H1 (cell line): ENCODE data around the gene TSPAN15. TPM values are rescaled to one million over a fixed set of nuclear protein-coding genes. Genes with fewer than 3 reads are reported as not detected.

Experiments used
- CTCF ChIA-PET: fragments of 300-600 bp; sonication (Branson Sonifier 250); formaldehyde crosslinking; loops from one replicate; lab custom pipeline; 2021; ENCODE audit not compliant: partially characterized antibody; lab: Charles Lee
- POLR2A ChIA-PET: fragments of 300-600 bp; sonication (Branson Sonifier 250); formaldehyde crosslinking; loops from one replicate; lab custom pipeline; 2021; ENCODE audit warnings: inconsistent platforms; ENCODE audit not compliant: partially characterized antibody; lab: Charles Lee
- DNase-seq, 2 experiments: peaks; one replicate each; pipeline versions ENCODE4 v3.0.0 to v3.0.0-alpha.2; 2010 to 2022; ENCODE audit warnings: low spot score in 2 of 2, low read depth in 1 of 2, mixed read lengths in 1 of 2
- FAIRE-seq: peaks from 2 replicates; lab custom pipeline; 2011; peaks lifted over from hg19 to GRCh38; lab: Jason Lieb, UNC
- H2AFZ ChIP-seq: 2 replicates; pipeline ENCODE4 v1.8.1; 2012; ENCODE audit warnings: low read length, inconsistent platforms
- H2AK5ac ChIP-seq: 2 replicates; pipeline ENCODE4 v1.6.1; 2013; ENCODE audit warnings: low read depth, low read length
- H2BK120ac ChIP-seq: replicated peaks from 2 replicates; pipeline ENCODE3; 2013; ENCODE audit warnings: low read depth, low read length, inconsistent platforms
- H2BK12ac ChIP-seq: 2 replicates; pipeline ENCODE4 v1.6.1; 2013; ENCODE audit warnings: low read depth, low read length
- H2BK15ac ChIP-seq: 2 replicates; pipeline ENCODE4 v1.6.1; 2013; ENCODE audit warnings: low read length
- H2BK20ac ChIP-seq: 2 replicates; pipeline ENCODE4 v1.6.1; 2013; ENCODE audit warnings: low read length
- H2BK5ac ChIP-seq: 2 replicates; pipeline ENCODE4 v1.6.1; 2013; ENCODE audit warnings: low read depth, low read length
- H3K14ac ChIP-seq: 2 replicates; pipeline ENCODE4 v1.6.1; 2013; ENCODE audit warnings: inconsistent platforms; ENCODE audit not compliant: insufficient read length
- H3K18ac ChIP-seq: 2 replicates; pipeline ENCODE4 v1.6.1; 2013; ENCODE audit warnings: low read length; ENCODE audit errors: extremely low read depth
- H3K23ac ChIP-seq: 2 replicates; pipeline ENCODE4 v1.6.1; 2013; ENCODE audit warnings: inconsistent platforms; ENCODE audit not compliant: insufficient read length
- H3K23me2 ChIP-seq: 2 replicates; pipeline ENCODE4 v1.6.1; 2013; ENCODE audit warnings: low read depth, low read length
- H3K27ac ChIP-seq: 2 replicates; pipeline ENCODE4 v1.6.1; 2011; ENCODE audit warnings: low read depth, low read length, inconsistent platforms
- H3K27me3 ChIP-seq, 4 experiments: replicated peaks in 1 of 4; 1 replicate in 1 of 4; 2 replicates in 3 of 4; pipeline versions ENCODE4 v1.6.1 to v1.8.1; 2011 to 2013; ENCODE audit warnings: low read length in 3 of 4, mild to moderate bottlenecking in 3 of 4, inconsistent platforms in 2 of 4, mixed read lengths in 2 of 4, moderate library complexity in 1 of 4; ENCODE audit not compliant: control insufficient read depth in 3 of 4, insufficient read depth in 3 of 4; ENCODE audit errors: extremely low read depth in 1 of 4
- H3K36me3 ChIP-seq, 4 experiments: 2 replicates each; pipeline versions ENCODE4 v1.6.1 to v1.8.1; 2011 to 2013; ENCODE audit warnings: mild to moderate bottlenecking in 4 of 4, low read length in 3 of 4, moderate library complexity in 2 of 4, control low read depth in 1 of 4, inconsistent platforms in 1 of 4; ENCODE audit not compliant: insufficient read depth in 4 of 4, control insufficient read depth in 2 of 4
- H3K4ac ChIP-seq: replicated peaks from 2 replicates; pipeline ENCODE3; 2013; ENCODE audit warnings: low read length, low read depth, mixed read lengths, inconsistent platforms; ENCODE audit not compliant: insufficient read length
- H3K4me1 ChIP-seq, 4 experiments: replicated peaks in 1 of 4; 1 replicate in 1 of 4; 2 replicates in 3 of 4; pipeline versions ENCODE4 v1.6.1 to v1.8.1; 2011 to 2013; ENCODE audit warnings: low read length in 3 of 4, inconsistent platforms in 2 of 4, mixed read lengths in 1 of 4; ENCODE audit not compliant: insufficient read depth in 4 of 4, control insufficient read depth in 3 of 4
- H3K4me2 ChIP-seq, 2 experiments: 2 replicates each; pipeline versions ENCODE4 v1.6.1 to v1.8.1; 2011 to 2013; ENCODE audit warnings: low read depth in 2 of 2, low read length in 2 of 2, control low read depth in 1 of 2, inconsistent platforms in 1 of 2, mild to moderate bottlenecking in 1 of 2; ENCODE audit not compliant: insufficient read depth in 1 of 2
- H3K4me3 ChIP-seq, 4 experiments: fragments of 200-600, 300-600 bp in 1 of 4; sonication (generic), shearing (Covaris generic), sonication (Bioruptor Twin) in 1 of 4; 2 replicates each; pipeline versions ENCODE4 v1.5.1 to v1.8.1; 2011 to 2016; ENCODE audit warnings: low read length in 4 of 4, low read depth in 3 of 4, control low read depth in 2 of 4, inconsistent platforms in 2 of 4, mild to moderate bottlenecking in 2 of 4, mixed read lengths in 1 of 4, moderate library complexity in 1 of 4; ENCODE audit not compliant: insufficient read depth in 2 of 4; ENCODE audit errors: extremely low read depth in 1 of 4
- H3K56ac ChIP-seq: replicated peaks from 2 replicates; pipeline ENCODE3; 2013; ENCODE audit warnings: low read depth, mild to moderate bottlenecking, mixed read lengths, low read length, inconsistent platforms; ENCODE audit not compliant: insufficient read length
- H3K79me1 ChIP-seq: 2 replicates; pipeline ENCODE4 v1.6.1; 2013; ENCODE audit warnings: low read depth, low read length, control low read depth
- H3K79me2 ChIP-seq, 2 experiments: 2 replicates each; pipeline versions ENCODE4 v1.6.1 to v1.8.1; 2012 to 2013; ENCODE audit warnings: low read length in 2 of 2, mild to moderate bottlenecking in 2 of 2, inconsistent platforms in 1 of 2; ENCODE audit not compliant: insufficient read depth in 2 of 2, control insufficient read depth in 1 of 2
- H3K9ac ChIP-seq, 4 experiments: replicated peaks in 1 of 4; 1 replicate in 1 of 4; 2 replicates in 3 of 4; pipeline versions ENCODE4 v1.6.1 to v1.8.1; 2011 to 2013; ENCODE audit warnings: low read depth in 3 of 4, low read length in 3 of 4, control low read depth in 2 of 4, mild to moderate bottlenecking in 2 of 4, moderate library complexity in 2 of 4, inconsistent platforms in 1 of 4; ENCODE audit errors: extremely low read depth in 1 of 4
- H3K9me3 ChIP-seq, 2 experiments: 2 replicates each; pipeline versions ENCODE4 v1.6.1 to v1.8.1; 2012 to 2013; ENCODE audit warnings: mild to moderate bottlenecking in 2 of 2, moderate library complexity in 2 of 2, control low read depth in 1 of 2, inconsistent platforms in 1 of 2, low read depth in 1 of 2, low read length in 1 of 2, mixed read lengths in 1 of 2; ENCODE audit not compliant: insufficient read depth in 2 of 2
- H4K20me1 ChIP-seq, 2 experiments: replicated peaks in 1 of 2; 2 replicates each; pipeline versions ENCODE3 to v1.8.1; 2011 to 2013; ENCODE audit warnings: inconsistent platforms in 2 of 2, low read length in 2 of 2, mild to moderate bottlenecking in 1 of 2; ENCODE audit not compliant: insufficient read depth in 2 of 2, control insufficient read depth in 1 of 2
- H4K5ac ChIP-seq: 2 replicates; pipeline ENCODE4 v1.6.1; 2013; ENCODE audit warnings: low read length, low read depth, mixed read lengths, inconsistent platforms; ENCODE audit not compliant: insufficient read length
- H4K8ac ChIP-seq: 2 replicates; pipeline ENCODE4 v1.8.0; 2013; ENCODE audit warnings: mild to moderate bottlenecking, moderate library complexity, low read length, inconsistent platforms; ENCODE audit not compliant: insufficient read depth; ENCODE audit errors: extremely low read depth
- H4K91ac ChIP-seq: replicated peaks from 2 replicates; pipeline ENCODE3; 2013; ENCODE audit warnings: low read length, mixed read lengths, inconsistent platforms; ENCODE audit not compliant: insufficient read length
- WGBS, 2 experiments: shearing (Covaris generic) in 1 of 2; methylation state at CpG; one replicate each; pipeline versions ENCODE4 v1.1.6 to v1.1.7; 2013 to 2015; ENCODE audit warnings: low lambda C conversion rate in 2 of 2, mixed read lengths in 2 of 2, inconsistent platforms in 1 of 2, low coverage in 1 of 2, missing lambda C conversion rate in 1 of 2; ENCODE audit not compliant: insufficient replicate concordance in 2 of 2, insufficient coverage in 1 of 2, insufficient read length in 1 of 2; ENCODE audit errors: extremely low coverage in 1 of 2, missing lambda C conversion rate in 1 of 2; 5-methylcytosine and 5-hydroxymethylcytosine counted together
- polyA plus RNA-seq, 7 experiments: library from polyadenylated mRNA; depleted of rRNA in 3 of 7; stranded (reverse) in 5 of 7; unstranded in 2 of 7; fragments of >200 nt in 5 of 7; fragments of 200-250 nt in 2 of 7; gene quantifications; 1 replicate in 5 of 7; 2 replicates in 1 of 7; 4 replicates in 1 of 7; pipeline versions ENCODE4 v1.2.1 to v1.2.3, GENCODE V29; 2011 to 2013; ENCODE audit warnings: missing spikeins in 2 of 7, mixed read lengths in 2 of 7
- total RNA-seq: library from RNA; stranded (reverse); fragmentation: NEBNext Ultra II Directional; extraction: Animal tissue kit (Norgen Biotek cat#: 25700); gene quantifications from 2 replicates; pipeline ENCODE4 v1.2.1, GENCODE V29; 2021

Gene TSPAN15
- total and polyA plus RNA-seq, 2 of the 8 experiments (the other 6 are each of a cell fraction or from before 2014, with no cell fraction given) = 9.7 to 20.0 TPM

GRCh38 chr10:69452676-69453415 lies 1.6 kb downstream of the TSPAN15 start:
- no peak overlapping the region for H3K14ac ChIP-seq
- no peak overlapping the region for H2AFZ ChIP-seq
- no peak overlapping the region; a peak in 1 of 4 replicates for H3K4me2 ChIP-seq
- no peaks in the 10 kb centered on the region for H3K79me2 ChIP-seq
- no peak overlapping the region for H3K9ac ChIP-seq
- ChIA-PET POLR2A (interaction anchor here (1.1 to 1.5 kb wide), 3 partner anchors 13 to 40 kb away, joined by 3 read pairs; no protein-coding TSS in a partner anchor), CTCF (interaction anchor here (0.8 to 8.7 kb wide), 9 partner anchors 16 to 188 kb away, joined by 3 to 150 read pairs (median 36); no protein-coding TSS in a partner anchor)
- DNase-seq = no peak
- FAIRE-seq = no peak
- H2BK5ac ChIP-seq = no peak overlapping the region
- H4K5ac ChIP-seq = no peak overlapping the region
- peaks cover 6 to 7% of the 10 kb centered on the region in 2 experiments for H4K20me1 ChIP-seq
- H2BK20ac ChIP-seq = no peak overlapping the region
- H3K4me1 ChIP-seq = peaks cover 0 to 10% (median 4%) of the 10 kb centered on the region in 4 experiments; a peak in 5 of 7 replicates
- H3K27me3 ChIP-seq = peaks cover 8 to 26% (median 16%) of the 10 kb centered on the region in 4 experiments
- H3K56ac ChIP-seq = no peak overlapping the region
- H3K4ac ChIP-seq = no peak overlapping the region
- H3K4me3 ChIP-seq = no peak overlapping the region
- H4K8ac ChIP-seq = no peak overlapping the region
- no peak overlapping the region for H4K91ac ChIP-seq
- no peak overlapping the region for H3K23ac ChIP-seq
- H2BK15ac ChIP-seq = no peak overlapping the region
- no peak overlapping the region for H2BK120ac ChIP-seq
- WGBS, 2 experiments = 73% methylated on average over 6 of the region's 6 CpGs; no CpG with 5 or more reads in 1 of the 2 experiments
- no peak overlapping the region for H3K27ac ChIP-seq
- no peaks in the 10 kb centered on the region for H3K36me3 ChIP-seq
- H3K18ac ChIP-seq = no peak overlapping the region
- H3K79me1 ChIP-seq = no peaks in the 10 kb centered on the region
- no peak overlapping the region for H2BK12ac ChIP-seq
- H3K9me3 ChIP-seq = no peaks in the 10 kb centered on the region
- peaks cover 11% of the 10 kb centered on the region for H3K23me2 ChIP-seq
- H2AK5ac ChIP-seq = no peak overlapping the region
